ENCODE data around the gene SULT1C3. TPM values are rescaled to one million over a fixed set of nuclear protein-coding genes. Genes with fewer than 3 reads are reported as not detected.

The SULT1C3 gene
- polyA plus RNA-seq (ENCODE audit: insufficient read length) = 0.25 TPM
- long read RNA-seq, donor 1 = 0 reads
- long read RNA-seq, donor 2 = 0 reads
- long read RNA-seq, donor 3 = 0 reads
- long read RNA-seq, donor 4 = 0 reads
- long read RNA-seq, donor 5 = 0 reads
- long read RNA-seq, donor 6 = 0 reads
- long read RNA-seq, donor 7 = 0 reads
- long read RNA-seq, donor 8 = 0 reads

- no peak for DNase-seq
Measured at GRCh38 chr2:108239786-108240185, at the start of gene SULT1C3. TSS of gene SULT1C3 (plus strand) at chr2:108239968. CDS start at chr2:108247195, 7,227 bp downstream.

- DNase-seq = no peak
Measured at GRCh38 chr2:108193251-108193650, 46.5 kb upstream of the SULT1C3 start.

GRCh38 chr2:108194409-108195132, 45.2 kb upstream of the SULT1C3 start:
- DNase-seq = no peak

- no peak for DNase-seq
Measured at GRCh38 chr2:108195133-108195439, 44.7 kb upstream of the SULT1C3 start.

GRCh38 chr2:108199726-108200125, 40.0 kb upstream of the SULT1C3 start:
- DNase-seq = no peak

- no peak for DNase-seq
Measured at GRCh38 chr2:108200569-108200968, 39.2 kb upstream of the SULT1C3 start.

GRCh38 chr2:108212671-108213070, 27.1 kb upstream of the SULT1C3 start:
- no peak for DNase-seq

- peak; percentile 46 for DNase-seq
Measured at GRCh38 chr2:108215794-108216211, 24.0 kb upstream of the SULT1C3 start.

- no peak for DNase-seq
Measured at GRCh38 chr2:108217211-108217610, 22.6 kb upstream of the SULT1C3 start.

GRCh38 chr2:108219688-108220087, 20.1 kb upstream of the SULT1C3 start:
- no peak for DNase-seq

GRCh38 chr2:108220191-108220590, 19.6 kb upstream of the SULT1C3 start:
- no peak for DNase-seq

GRCh38 chr2:108220942-108221541, 18.7 kb upstream of the SULT1C3 start:
- no peak for DNase-seq

- DNase-seq = no peak
Measured at GRCh38 chr2:108222261-108222660, 17.5 kb upstream of the SULT1C3 start.

GRCh38 chr2:108223573-108223972, 16.2 kb upstream of the SULT1C3 start:
- DNase-seq = no peak

- DNase-seq = no peak
Measured at GRCh38 chr2:108224022-108224421, 15.7 kb upstream of the SULT1C3 start.

GRCh38 chr2:108226564-108226963, 13.2 kb upstream of the SULT1C3 start:
- no peak for DNase-seq

- peak; percentile 31 for DNase-seq
Measured at GRCh38 chr2:108228006-108228405, 11.8 kb upstream of the SULT1C3 start.

GRCh38 chr2:108228537-108228936, 11.2 kb upstream of the SULT1C3 start:
- DNase-seq = no peak

- DNase-seq = no peak
Measured at GRCh38 chr2:108229875-108230274, 9.9 kb upstream of the SULT1C3 start.

GRCh38 chr2:108235577-108235976, 4.2 kb upstream of the SULT1C3 start:
- DNase-seq = no peak

GRCh38 chr2:108236676-108237335, 3.0 kb upstream of the SULT1C3 start:
- no peak for DNase-seq

GRCh38 chr2:108240966-108241365, 1.2 kb downstream of the SULT1C3 start:
- DNase-seq = no peak

GRCh38 chr2:108243566-108243965, 3.8 kb downstream of the SULT1C3 start:
- DNase-seq = no peak
